Natural killer cell (primary cell): ENCODE data around the gene AIFM1. TPM values are rescaled to one million over a fixed set of nuclear protein-coding genes. Genes with fewer than 3 reads are reported as not detected.

Source experiments
- ATAC-seq, 3 donors: fragments of 150-1000 bp in 2 of 3; fragments of 200-7000 bp in 1 of 3; cut with Tn5 transposase; 1 replicate in 1 of 3; 2 replicates in 2 of 3; pipeline ENCODE4 v1.10.0; 2021; ENCODE audit warnings: mild to moderate bottlenecking in 2 of 3, moderate library complexity in 2 of 3
- DNase-seq, 2 donors: peaks; one replicate each; pipeline versions ENCODE4 v3.0.0 to v3.0.0-alpha.2; 2013 to 2021; ENCODE audit warnings: mixed read lengths in 1 of 2
- H3K27ac ChIP-seq: one replicate; pipeline ENCODE4 v1.5.1; 2013; ENCODE audit warnings: mild to moderate bottlenecking, low read length
- H3K27me3 ChIP-seq: one replicate; pipeline ENCODE4 v1.6.1; 2013; ENCODE audit warnings: low read length; ENCODE audit not compliant: control insufficient read depth, insufficient read depth
- H3K36me3 ChIP-seq: one replicate; pipeline ENCODE4 v1.6.1; 2013; ENCODE audit warnings: low read length; ENCODE audit not compliant: control insufficient read depth, insufficient read depth
- H3K4me1 ChIP-seq: one replicate; pipeline ENCODE4 v1.6.1; 2013; ENCODE audit warnings: low read length; ENCODE audit not compliant: control insufficient read depth, insufficient read depth
- H3K4me3 ChIP-seq: one replicate; pipeline ENCODE4 v1.5.1; 2013; ENCODE audit warnings: low read length
- H3K9me3 ChIP-seq: one replicate; pipeline ENCODE4 v1.6.1; 2013; ENCODE audit warnings: low read length; ENCODE audit not compliant: control insufficient read depth, insufficient read depth
- H3K27ac Mint-ChIP-seq, 2 donors: one replicate each; pipeline ENCODE4 v1.8.0; 2022; ENCODE audit warnings: mild to moderate bottlenecking in 2 of 2, mixed read lengths in 2 of 2, moderate library complexity in 1 of 2
- H3K27me3 Mint-ChIP-seq, 2 donors: one replicate each; pipeline ENCODE4 v1.8.0; 2022; ENCODE audit warnings: low read depth in 2 of 2, mixed read lengths in 2 of 2
- H3K36me3 Mint-ChIP-seq: one replicate; pipeline ENCODE4 v1.8.0; 2022; ENCODE audit warnings: mixed read lengths
- H3K4me1 Mint-ChIP-seq, 2 donors: one replicate each; pipeline ENCODE4 v1.8.0; 2022; ENCODE audit warnings: mixed read lengths in 2 of 2
- H3K4me3 Mint-ChIP-seq: one replicate; pipeline ENCODE4 v1.8.0; 2022; ENCODE audit warnings: mild to moderate bottlenecking, moderate library complexity, mixed read lengths
- H3K9me3 Mint-ChIP-seq, 2 donors: one replicate each; pipeline ENCODE4 v1.8.0; 2022; ENCODE audit warnings: mixed read lengths in 2 of 2
- WGBS: methylation state at CpG from one replicate; pipeline ENCODE4 v1.1.7; 2013; ENCODE audit warnings: missing lambda C conversion rate; ENCODE audit not compliant: insufficient coverage; 5-methylcytosine and 5-hydroxymethylcytosine counted together
- intact Hi-C: fragments of 100-400 bp; cut with micrococcal nuclease; formaldehyde crosslinking; loops from one replicate; pipeline ENCODE4 v1.14.2; 2022
- total RNA-seq, 4 donors: library from RNA; stranded (reverse); fragments of 120-200 nt in 1 of 4; gene quantifications; one replicate each; pipeline versions ENCODE4 v1.2.3 to v1.2.4, GENCODE V29; 2013 to 2022
- TF ChIP-seq, protein P1 (sequence below): fragments of 200-600 bp; IDR thresholded peaks from one replicate; pipeline ENCODE4 v1.8.0; 2022; ENCODE audit warnings: antibody characterized with exemption

The AIFM1 gene
- total RNA-seq, 3 donors from 2014 or later (not counting 1 experiment from before 2014, with no cell fraction given): 16.2 to 21.1 (median 17.0) TPM

DNA sequence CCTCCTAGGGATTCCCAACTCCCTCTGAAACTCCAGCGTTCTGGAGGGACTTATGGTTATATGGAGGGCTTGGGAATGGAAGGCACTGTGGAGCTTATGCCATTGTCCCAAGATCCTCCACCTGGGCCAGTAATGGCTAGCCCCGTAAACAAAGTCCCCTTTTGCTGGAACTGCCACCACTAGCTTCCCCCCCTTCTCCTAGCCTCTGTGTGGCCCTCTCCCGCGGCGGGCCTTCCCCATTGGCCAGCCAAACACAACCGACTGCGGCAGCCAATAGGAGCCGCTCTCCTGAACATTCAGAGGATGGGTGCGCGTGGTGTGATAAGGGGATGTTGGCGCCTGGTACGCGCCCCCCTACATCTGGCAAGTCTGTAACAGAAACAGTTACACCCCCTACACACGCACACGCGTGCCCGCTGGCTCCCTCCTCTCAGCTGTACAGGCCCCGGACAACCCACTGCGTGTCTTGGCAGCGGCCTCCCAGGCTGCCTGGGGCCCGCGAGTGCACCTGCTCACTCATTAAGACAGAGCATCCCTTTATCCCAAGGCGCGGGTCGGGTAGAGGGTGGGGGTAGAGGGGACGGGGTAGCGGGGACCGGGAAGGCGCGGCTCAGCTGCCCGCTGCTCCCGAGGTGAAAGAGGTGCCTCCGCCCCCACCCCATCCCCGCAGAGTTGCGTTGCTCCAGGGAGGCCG lies 5.3 kb upstream of the AIFM1 start:
- intact Hi-C loops: loop anchor here (5.0 kb wide), 1 partner anchor 89 kb away; no protein-coding TSS in a partner anchor
- 0% methylated on average over 10 of the region's 36 CpGs for WGBS
- H3K36me3 Mint-ChIP-seq: no peaks in the 10 kb centered on the region
- Histone ChIP-seq H3K4me1 (peaks cover 35% of the 10 kb centered on the region), H3K27me3 (no peaks in the 10 kb centered on the region), H3K4me3 (peak overlapping the region; percentile 80), H3K9me3 (no peaks in the 10 kb centered on the region), H3K27ac (peak overlapping the region; percentile 45), H3K36me3 (no peaks in the 10 kb centered on the region)
- H3K4me1 Mint-ChIP-seq: peaks cover 33 to 44% of the 10 kb centered on the region in 2 donors
- H3K4me3 Mint-ChIP-seq: peak overlapping the region; percentile 88
- ATAC-seq (peak; percentile 66 to 78 (median 74)), DNase-seq (peak; percentile 47 to 78)
- H3K9me3 Mint-ChIP-seq: no peaks in the 10 kb centered on the region
- TF ChIP-seq, protein P1, sequence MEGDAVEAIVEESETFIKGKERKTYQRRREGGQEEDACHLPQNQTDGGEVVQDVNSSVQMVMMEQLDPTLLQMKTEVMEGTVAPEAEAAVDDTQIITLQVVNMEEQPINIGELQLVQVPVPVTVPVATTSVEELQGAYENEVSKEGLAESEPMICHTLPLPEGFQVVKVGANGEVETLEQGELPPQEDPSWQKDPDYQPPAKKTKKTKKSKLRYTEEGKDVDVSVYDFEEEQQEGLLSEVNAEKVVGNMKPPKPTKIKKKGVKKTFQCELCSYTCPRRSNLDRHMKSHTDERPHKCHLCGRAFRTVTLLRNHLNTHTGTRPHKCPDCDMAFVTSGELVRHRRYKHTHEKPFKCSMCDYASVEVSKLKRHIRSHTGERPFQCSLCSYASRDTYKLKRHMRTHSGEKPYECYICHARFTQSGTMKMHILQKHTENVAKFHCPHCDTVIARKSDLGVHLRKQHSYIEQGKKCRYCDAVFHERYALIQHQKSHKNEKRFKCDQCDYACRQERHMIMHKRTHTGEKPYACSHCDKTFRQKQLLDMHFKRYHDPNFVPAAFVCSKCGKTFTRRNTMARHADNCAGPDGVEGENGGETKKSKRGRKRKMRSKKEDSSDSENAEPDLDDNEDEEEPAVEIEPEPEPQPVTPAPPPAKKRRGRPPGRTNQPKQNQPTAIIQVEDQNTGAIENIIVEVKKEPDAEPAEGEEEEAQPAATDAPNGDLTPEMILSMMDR: no peak
- peaks cover 0 to 7% of the 10 kb centered on the region in 2 donors for H3K27me3 Mint-ChIP-seq
- peak overlapping the region; percentile 73 to 90 for H3K27ac Mint-ChIP-seq

DNA sequence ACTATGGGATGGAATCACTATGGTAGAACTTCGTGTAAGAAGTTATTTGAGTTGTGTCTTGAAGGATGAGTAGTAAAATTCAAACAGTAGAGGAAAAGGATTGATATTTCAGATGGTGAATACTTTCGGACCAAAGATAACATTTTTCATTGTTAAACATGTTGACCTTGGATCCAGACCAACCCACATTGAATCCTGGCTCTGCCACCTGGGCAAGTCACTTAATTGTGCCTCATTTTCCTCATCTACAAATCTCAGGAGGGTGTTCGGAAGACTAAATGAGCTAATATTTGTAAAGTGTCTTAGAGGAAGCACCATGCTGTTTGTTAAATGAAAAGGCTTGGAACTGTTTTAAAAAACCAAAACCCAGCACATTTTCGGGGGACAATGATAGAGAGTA lies 1.4 kb upstream of the AIFM1 start:
- no peak overlapping the region for H3K27ac ChIP-seq
- no peaks in the 10 kb centered on the region for H3K27me3 ChIP-seq
- intact Hi-C loops: loop anchor here (5.0 kb wide), 1 partner anchor 385 kb away; no protein-coding TSS in a partner anchor
- H3K36me3 ChIP-seq: no peaks in the 10 kb centered on the region
- ATAC-seq (no peak), DNase-seq (no peak)
- TF ChIP-seq, protein P1: no peak
- H3K27ac Mint-ChIP-seq: peak overlapping the region in 1 of 2 donors; percentile 90
- peaks cover 0 to 13% of the 10 kb centered on the region in 2 donors for H3K27me3 Mint-ChIP-seq
- no peaks in the 10 kb centered on the region for H3K9me3 Mint-ChIP-seq
- H3K4me3 Mint-ChIP-seq: peak overlapping the region; percentile 88
- H3K9me3 ChIP-seq: no peaks in the 10 kb centered on the region
- H3K4me1 Mint-ChIP-seq: peaks cover 19 to 29% of the 10 kb centered on the region in 2 donors
- H3K4me1 ChIP-seq: peaks cover 13% of the 10 kb centered on the region
- H3K4me3 ChIP-seq: no peak overlapping the region
- H3K36me3 Mint-ChIP-seq: no peaks in the 10 kb centered on the region
- WGBS: 80% methylated on average over 2 of the region's 4 CpGs

DNA sequence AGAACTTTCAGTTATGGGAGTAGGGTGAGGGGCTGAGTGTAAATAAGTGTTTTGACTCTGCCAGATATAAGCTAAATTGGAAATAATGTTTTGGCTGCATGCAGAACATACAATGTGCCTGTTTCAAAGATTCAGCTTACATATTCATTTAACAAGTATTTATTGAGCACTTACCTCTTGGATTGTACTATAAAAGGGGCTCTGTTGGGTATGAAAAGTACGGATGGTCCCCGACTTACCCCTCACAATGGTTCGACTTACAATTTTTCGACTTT lies 799 bp upstream of the AIFM1 start:
- H3K27ac Mint-ChIP-seq: peak overlapping the region; percentile 90 to 91
- peaks cover 13% of the 10 kb centered on the region for H3K4me1 ChIP-seq
- peak overlapping the region; percentile 71 for H3K4me3 ChIP-seq
- H3K27me3 ChIP-seq: no peaks in the 10 kb centered on the region
- peaks cover 19 to 29% of the 10 kb centered on the region in 2 donors for H3K4me1 Mint-ChIP-seq
- WGBS: no CpG with 5 or more reads among the region's 4 CpGs
- H3K9me3 Mint-ChIP-seq: no peaks in the 10 kb centered on the region
- no peaks in the 10 kb centered on the region for H3K36me3 ChIP-seq
- DNase-seq: no peak
- H3K27ac ChIP-seq: peak overlapping the region; percentile 91
- no peak for ATAC-seq
- H3K9me3 ChIP-seq: no peaks in the 10 kb centered on the region
- no peaks in the 10 kb centered on the region for H3K36me3 Mint-ChIP-seq
- TF ChIP-seq, protein P1: no peak
- intact Hi-C loops: loop anchor here (5.0 kb wide), 1 partner anchor 384 kb away; no protein-coding TSS in a partner anchor
- H3K4me3 Mint-ChIP-seq: peak overlapping the region; percentile 88
- peaks cover 0 to 15% of the 10 kb centered on the region in 2 donors for H3K27me3 Mint-ChIP-seq
